Activated CD4-positive, alpha-beta T cell treated with anti-CD3 and anti-CD28 coated beads for 48 hours (primary cell): Measurements from ENCODE around the gene SPATA22.
"Not testable (repeated sequence)": the region's sequence is repeated elsewhere in the genome, so short reads cannot be mapped to it uniquely, and the experiment has no call there.

Experiments
- DNase-seq: peaks from one replicate; pipeline ENCODE4 v3.0.0-alpha.2; 2020

The SPATA22 gene

GRCh38 chr17:3469529-3469928 lies 2.1 kb downstream of the SPATA22 start:
- no peak for DNase-seq

DNA sequence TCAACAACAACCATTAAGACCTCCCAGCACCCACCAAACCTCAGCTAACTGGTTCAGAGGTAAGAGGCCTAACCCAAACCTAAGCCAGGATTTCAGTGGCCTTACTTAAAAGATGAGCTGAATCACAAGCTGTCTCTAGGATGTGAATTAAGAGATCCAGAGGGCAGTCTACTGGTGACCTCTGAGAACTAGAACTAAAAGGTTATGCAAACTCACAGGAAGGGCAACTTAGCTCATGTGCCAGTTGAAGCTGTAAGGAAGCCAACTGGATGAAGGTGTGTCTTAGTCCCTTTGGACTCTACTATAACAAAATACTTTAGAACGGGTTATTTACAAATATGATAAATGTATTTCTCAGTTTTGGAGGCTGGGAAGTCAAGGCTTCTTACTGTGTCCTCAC lies 5.3 kb downstream of the SPATA22 start:
- not testable (repeated sequence) for DNase-seq

GRCh38 chr17:3448059-3448665 lies 23.5 kb downstream of the SPATA22 start:
- no peak for DNase-seq

- DNase-seq = no peak
Measured at GRCh38 chr17:3447625-3448024, 24.0 kb downstream of the SPATA22 start.

GRCh38 chr17:3440451-3440850 lies 31.2 kb downstream of the SPATA22 start:
- no peak for DNase-seq

- no peak for DNase-seq
Measured at GRCh38 chr17:3438368-3438767, 33.3 kb downstream of the SPATA22 start.

DNA sequence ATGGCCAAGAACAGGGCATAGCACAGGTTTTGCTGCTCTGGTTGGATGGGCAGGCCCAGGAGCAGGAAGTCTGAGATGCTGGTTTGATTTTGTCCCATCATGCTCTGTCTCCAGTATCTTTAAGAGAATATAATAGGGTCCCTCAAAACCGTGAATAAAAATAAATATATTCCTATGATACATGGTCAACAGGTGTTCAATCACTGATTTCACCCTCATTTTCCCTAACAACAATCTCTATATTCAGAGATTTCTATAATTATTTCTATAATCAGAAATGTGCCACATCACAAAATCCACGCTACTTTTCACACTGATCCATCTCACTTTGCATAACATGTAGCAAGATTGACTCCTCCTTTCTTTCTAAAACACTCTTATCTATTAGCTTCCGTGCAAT lies 37.9 kb downstream of the SPATA22 start, which contains the start of gene OR1E2:
Gene OR1E2, minus strand, starts transcription at position 101 of the 400 bp plus-strand sequence. Its CDS starts 0 bp downstream, at position 101.
- DNase-seq = no peak

- peak; percentile 38 for DNase-seq
Measured at GRCh38 chr17:3433215-3433614, 38.4 kb downstream of the SPATA22 start.

- no peak for DNase-seq
Measured at GRCh38 chr17:3418222-3418621, 53.4 kb downstream of the SPATA22 start.

- DNase-seq = no peak
Measured at GRCh38 chr17:3415610-3416009, 56.0 kb downstream of the SPATA22 start.

DNA sequence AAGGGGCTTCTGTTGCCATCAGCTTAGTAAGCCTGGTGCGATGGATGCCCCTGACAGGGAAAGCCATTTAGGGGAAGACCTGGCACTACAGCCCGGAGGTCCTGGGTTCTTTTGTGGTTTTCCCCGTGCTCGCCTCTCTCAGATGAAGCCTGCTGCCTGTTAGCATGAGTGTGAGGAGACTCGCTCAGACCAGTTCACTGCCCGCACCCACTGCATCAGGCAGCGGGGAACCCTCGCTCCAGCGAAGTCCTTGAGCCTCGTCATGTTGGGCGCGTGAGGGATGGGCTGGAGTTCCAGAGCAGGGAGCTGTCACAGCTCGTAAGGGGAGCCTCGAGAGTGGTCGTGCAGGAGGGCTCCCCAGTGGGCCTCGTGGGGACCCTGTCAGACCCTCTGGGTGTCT lies 59.4 kb downstream of the SPATA22 start:
- not testable (repeated sequence) for DNase-seq

- DNase-seq = no peak
Measured at GRCh38 chr17:3411070-3411469, 60.5 kb downstream of the SPATA22 start, which contains the start of gene OR3A3. OR3A3 (plus strand) TSS chr17:3411370.

DNA sequence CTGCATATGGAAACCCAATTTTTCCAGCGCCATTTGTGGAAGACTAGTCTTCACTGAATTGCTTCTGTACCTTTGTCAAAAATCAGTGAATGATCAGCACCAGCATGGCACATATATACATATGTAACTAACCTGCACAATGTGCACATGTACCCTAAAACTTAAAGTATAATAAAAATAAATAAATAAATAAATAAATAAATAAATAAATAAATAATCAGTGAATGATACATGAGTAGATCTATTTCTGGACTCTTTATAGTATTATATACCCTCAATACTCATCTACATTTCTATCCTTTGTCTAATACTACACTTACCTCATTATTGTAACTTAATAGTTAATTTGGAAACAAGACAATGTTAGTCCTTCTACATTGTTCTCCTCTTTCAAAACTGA lies 67.8 kb downstream of the SPATA22 start:
- DNase-seq = not testable (repeated sequence)

GRCh38 chr17:3401786-3402185 lies 69.8 kb downstream of the SPATA22 start:
- no peak for DNase-seq

GRCh38 chr17:3400055-3400454 lies 71.6 kb downstream of the SPATA22 start:
- DNase-seq = no peak

DNA sequence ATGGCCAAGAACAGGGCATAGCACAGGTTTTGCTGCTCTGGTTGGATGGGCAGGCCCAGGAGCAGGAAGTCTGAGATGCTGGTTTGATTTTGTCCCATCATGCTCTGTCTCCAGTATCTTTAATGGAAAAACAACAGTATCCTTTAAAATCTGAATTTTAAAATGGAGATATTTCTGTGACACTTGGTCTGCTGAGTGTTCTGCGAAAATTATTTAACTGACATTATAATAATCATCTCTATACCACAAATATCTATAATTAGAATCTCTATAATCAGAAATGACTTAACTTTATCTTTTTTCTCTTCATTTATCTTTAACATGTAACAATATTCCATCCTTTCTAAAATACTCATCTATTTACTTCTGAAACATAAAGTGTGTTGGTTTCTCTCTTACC lies 73.3 kb downstream of the SPATA22 start, which contains the start of gene OR1E1:
Gene OR1E1, minus strand, starts transcription at position 101 of the 400 bp plus-strand sequence. Its CDS starts 0 bp downstream, at position 101.
- no peak for DNase-seq

- peak; percentile 26 for DNase-seq
Measured at GRCh38 chr17:3397801-3398200, 73.8 kb downstream of the SPATA22 start.
